Measurements from ENCODE around the gene GSDME.
"Not testable (repeated sequence)": the region's sequence is repeated elsewhere in the genome, so short reads cannot be mapped to it uniquely, and the experiment has no call there.

The GSDME gene

DNA sequence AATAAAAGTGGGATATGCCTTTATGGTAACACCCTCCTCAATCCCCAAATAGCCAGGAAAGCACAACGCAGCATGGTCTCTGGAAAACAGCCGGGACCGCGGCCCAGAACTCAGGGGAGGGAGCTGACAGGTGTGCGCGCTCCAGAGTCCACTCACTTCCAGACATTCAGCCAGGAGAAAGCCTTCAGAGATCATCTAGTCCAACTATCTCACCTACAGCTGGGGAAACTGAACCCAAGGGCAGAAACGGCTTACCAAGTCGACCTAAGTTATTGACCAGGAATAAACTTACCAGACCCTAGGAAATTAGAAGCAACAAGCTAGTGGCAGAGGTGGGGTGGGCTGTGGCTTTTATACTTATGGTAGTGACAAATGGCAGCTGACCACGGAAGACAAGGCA lies 16.4 kb downstream of the GSDME start:
- DNase-seq, result no peak

- DNase-seq, result no peak
Measured at GRCh38 chr7:24739306-24739705, 18.0 kb downstream of the GSDME start.

GRCh38 chr7:24738577-24738976 lies 18.7 kb downstream of the GSDME start:
- DNase-seq, result no peak

DNA sequence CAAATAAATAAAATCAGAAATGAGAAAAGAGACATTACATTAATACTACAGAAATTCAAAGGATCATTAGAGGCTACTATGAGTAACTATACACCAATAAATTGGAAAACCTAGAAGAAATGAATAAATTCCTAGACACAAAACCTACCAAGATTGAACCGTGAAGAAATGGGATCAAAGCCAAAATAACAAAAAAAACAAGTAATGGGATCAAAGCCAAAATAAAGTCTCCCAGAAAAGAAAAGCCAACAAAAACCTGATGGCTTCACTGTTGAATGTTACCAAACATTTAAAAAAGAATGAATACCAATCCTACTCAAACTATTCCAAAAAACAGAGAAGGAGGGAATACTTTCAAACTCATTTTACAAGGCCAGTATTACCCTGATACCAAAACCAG lies 20.0 kb downstream of the GSDME start:
- DNase-seq, result no peak

- DNase-seq, result not testable (repeated sequence)
Measured at GRCh38 chr7:24735594-24735993, 21.7 kb downstream of the GSDME start.

DNA sequence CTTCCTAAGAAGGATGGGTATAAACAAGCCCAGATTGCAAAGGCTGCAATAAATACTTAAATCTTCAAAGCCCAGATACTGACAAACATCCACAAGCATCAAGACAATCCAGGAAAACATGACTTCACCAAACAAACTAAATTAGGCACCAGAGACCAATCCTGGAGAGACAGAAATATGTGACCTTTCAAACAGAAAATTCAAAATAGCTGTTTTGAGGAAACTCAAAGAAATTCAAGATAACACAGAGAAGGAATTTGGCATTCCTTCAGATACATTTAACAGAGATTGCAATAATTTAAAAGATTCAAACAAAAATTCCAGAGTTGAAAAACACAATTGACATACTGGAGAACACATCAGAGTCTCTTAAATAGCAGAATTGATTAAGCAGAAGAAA lies 23.0 kb downstream of the GSDME start:
- DNase-seq, result no peak

GRCh38 chr7:24733414-24734060 lies 23.7 kb downstream of the GSDME start:
- DNase-seq, result no peak

DNA sequence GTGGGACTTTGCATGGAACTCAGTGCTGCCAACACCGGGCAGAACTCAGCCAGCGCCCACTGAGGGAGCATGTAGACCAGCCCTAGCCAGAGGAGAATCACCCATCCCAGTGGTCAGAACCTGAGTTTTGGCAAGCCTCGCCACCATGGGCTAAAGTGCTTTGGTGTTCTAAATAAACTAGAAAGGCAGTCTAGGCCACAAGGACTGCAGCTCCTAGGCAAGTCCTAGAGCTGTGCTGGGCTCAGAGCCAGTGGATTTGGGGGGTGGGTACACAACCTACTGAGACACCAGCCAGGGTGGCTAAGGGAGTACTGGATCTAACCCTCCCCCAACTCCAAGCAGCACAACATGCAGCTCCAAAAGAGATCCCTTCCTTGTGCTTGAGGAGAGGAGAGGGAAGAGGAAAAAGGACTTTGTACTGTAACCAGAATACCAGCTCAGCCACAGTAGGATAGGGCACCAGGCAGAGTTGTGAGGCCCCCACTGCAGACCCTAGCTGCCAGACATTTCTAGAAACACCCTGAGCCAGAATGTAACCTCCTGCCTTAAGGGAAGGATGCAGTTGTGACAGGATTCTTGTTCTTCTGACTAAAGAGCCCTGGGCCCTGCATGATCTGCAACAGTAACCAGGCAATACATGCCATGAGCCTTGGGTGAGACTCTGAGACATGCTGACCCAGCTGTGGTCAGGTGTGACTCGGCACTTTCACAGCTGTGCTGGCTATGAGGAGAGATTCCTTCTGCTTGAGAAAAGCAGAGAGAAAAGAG lies 24.4 kb downstream of the GSDME start:
- DNase-seq, result no peak

GRCh38 chr7:24731313-24731712 lies 26.0 kb downstream of the GSDME start:
- no peak for DNase-seq

- DNase-seq, result no peak
Measured at GRCh38 chr7:24730018-24730369, 27.3 kb downstream of the GSDME start.

GRCh38 chr7:24729365-24730017 lies 27.8 kb downstream of the GSDME start:
- no peak for DNase-seq

- peak; percentile 60 for DNase-seq
Measured at GRCh38 chr7:24728503-24729364, 28.5 kb downstream of the GSDME start.

- DNase-seq, result no peak
Measured at GRCh38 chr7:24728121-24728500, 29.2 kb downstream of the GSDME start.

DNA sequence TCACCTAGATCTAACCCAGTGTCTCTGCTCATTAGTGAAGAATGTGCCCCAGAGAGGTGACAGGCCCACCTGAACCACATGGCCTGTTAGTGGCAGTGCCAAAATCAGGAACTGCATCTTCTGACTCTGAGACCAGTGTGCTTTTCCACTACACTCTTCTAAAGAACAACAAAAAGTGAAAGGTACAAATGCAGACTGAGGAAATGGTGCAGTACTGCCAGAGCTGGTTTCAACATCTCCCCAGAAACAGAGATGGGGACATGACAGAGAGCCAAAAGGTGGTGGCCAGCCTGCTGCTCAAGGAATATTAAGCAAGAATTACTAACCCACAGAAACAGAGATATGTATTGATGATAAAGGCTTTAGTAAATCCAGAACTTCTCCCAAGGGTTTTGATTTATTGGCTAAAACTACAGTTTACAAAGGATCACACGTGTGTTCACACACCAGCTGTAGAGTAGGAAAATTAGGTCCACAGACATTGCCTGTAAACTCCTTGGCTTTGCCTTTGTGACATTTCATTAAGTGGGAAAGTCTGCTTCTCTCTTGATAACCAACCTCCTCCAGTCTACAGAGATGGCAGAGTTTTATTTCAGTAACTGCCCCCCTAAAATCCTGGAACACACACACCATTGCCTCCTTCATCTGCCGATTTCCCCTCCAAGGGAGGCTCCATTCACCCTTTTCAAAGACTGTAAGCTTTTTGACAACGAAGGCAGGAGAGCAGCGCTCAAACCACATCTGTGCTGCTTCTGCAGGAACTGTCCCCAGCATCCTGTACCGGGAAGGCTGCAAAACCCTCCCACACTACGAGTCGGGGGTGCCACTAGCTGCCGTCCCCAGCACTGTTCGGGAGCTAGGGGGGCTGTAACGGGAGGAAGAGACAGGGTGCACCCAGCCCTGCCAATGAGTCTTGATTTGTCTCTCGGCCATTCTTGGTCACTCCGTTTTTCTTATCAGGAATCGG lies 29.8 kb downstream of the GSDME start:
- no peak for DNase-seq

DNA sequence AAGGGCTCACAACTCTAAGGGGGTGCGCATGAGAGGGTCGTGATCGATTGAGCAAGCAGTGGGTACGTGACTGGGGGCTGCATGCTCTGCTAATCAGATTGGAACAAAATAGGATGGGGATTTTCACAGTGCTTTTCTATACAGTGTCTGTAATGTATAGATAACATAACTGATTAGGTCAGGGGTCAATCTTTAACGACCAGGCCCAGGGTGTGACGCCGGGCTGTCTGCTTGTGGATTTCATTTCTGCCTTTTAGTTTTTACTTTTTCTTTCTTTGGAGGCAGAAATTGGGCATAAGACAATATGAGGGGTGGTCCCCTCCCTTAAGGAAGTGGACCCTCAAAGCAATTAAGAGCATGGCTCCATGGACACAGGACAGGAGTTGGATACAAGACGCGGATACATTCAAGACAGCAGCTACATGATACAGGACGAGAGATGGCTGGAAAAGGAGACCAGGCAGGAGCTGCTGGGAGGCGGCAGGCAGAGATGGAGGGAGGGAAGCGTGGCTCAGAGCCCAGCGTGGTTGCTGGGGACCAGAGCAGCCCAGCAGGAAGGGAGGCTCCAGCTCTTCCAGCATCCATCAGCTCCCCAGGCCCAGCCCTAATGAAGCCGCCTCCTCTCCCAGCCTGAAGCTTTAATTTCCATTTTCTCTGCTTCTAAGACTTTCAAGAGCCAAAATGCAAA lies 31.6 kb downstream of the GSDME start:
- DNase-seq, result no peak

- no peak for DNase-seq
Measured at GRCh38 chr7:24724451-24725190, 32.6 kb downstream of the GSDME start.

GRCh38 chr7:24723178-24723530 lies 34.1 kb downstream of the GSDME start:
- DNase-seq, result no peak

GRCh38 chr7:24722386-24723177 lies 34.7 kb downstream of the GSDME start:
- no peak for DNase-seq

DNA sequence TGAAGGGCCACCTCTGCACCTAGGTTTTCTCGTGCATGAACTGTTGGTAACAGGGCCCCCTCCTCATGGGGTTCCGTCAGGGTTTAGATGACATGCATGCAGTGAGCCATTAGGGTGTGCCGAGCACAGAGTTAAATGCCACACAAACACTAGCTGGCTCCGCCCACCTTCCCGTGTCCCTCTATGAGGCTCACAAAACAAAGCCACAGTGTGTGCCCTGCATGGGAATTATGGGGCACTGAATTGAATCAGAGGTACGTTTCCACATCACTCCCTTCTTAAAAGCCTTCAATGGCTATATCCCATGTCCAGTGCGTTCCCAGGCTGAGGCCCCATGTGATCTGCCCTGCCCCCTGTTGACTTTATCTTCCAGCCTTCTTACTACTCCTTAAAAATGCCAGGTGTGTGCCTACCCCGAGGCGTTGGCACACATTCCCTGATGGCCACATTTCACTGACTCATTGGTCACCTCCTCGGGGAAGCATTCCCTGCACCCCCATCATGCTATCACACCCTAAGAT lies 35.7 kb downstream of the GSDME start:
- DNase-seq, result no peak

DNA sequence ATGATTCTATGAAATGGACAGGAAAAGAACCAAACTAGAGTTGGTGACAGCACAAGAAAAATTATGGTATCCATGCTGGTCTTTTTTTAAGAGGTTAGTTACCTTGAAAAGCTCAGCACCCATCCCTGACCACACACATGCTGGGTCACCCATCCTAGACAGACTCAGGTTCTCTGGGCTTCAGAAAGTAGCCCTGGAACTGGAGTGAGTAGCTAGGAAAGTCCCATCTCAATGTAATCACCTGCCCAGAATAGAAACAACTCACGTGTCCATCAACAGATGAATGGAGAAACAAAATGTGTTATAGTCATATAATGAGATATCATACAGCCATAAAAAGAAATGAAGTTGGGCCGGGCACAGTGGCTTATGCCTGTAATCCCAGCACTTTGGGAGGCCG lies 37.0 kb downstream of the GSDME start:
- DNase-seq, result no peak

All from femur (tissue), 1 donor.